GM18909 (cell line): ENCODE measurements around the gene HDAC4.
A peak's percentile ranks its signal among the peaks of the same experiment; 100 is the strongest.

Experiments used
- ATAC-seq: cut with Tn5 transposase; IDR thresholded peaks from one replicate; pipeline ENCODE4 v1.9.1; 2021; ENCODE audit warnings: mild to moderate bottlenecking; ENCODE audit not compliant: unreplicated experiment, poor library complexity

HDAC4 gene

DNA sequence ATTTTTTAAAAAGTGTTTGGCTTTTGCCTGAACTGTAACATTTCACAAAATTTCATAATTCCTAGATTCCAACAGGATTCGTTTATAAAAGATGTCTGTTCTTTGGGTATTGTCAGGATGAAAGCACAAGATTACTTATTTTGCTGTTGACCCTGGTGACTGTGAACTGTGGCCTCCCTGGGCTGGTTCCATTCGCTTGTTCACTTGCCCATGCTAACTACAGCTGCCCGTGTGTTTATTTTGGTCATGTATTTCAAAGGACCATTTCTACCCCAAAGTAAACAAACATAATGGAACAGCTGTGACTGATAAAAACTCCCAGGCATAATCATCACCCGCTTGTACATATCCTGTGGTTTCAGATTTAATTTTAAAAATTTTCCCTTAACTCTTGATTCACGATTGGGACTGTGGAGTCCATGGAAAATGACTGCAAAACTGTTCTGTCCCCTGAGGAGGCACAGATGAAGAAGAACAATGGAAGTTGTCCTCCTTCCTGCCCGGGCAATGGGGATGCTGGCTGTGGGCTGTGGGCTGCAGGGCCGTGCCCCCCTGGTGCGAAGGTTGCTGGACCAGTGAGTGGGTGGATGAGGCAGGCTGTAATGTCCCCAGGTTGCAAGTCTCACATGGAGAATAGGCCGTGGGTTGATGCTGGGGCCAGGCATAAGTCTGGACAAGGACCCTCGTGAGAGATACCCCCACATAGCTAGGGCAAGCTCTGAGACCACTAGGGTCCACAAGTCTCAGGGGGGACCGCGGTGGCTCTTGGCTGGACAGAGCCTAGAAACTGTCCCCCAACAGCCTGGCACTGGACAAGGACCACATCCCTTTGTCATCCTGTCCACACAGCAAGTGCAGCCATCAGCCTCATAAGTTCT is 28.9 kb upstream of the HDAC4 start:
- ATAC-seq, result no peak

DNA sequence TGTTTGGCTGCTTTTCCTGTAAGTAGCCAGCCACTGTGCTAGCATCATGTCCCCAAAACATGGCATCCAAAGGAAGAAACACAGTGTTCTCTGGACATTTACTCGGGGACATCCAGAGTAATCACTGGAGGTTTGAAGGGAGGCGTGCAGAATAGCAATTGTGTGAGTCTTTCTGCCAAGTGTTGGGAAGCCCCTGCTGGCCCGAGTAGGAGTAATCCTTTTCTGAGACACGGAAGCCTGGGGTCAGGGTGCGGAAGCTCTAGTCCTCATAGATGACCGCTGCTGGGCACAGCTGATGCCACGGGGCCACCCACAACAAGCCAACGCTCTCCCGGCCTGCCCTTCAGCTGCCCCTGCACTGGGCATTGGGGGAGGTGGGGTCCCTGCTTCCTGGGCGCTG is 24.8 kb upstream of the HDAC4 start:
- ATAC-seq, result no peak

DNA sequence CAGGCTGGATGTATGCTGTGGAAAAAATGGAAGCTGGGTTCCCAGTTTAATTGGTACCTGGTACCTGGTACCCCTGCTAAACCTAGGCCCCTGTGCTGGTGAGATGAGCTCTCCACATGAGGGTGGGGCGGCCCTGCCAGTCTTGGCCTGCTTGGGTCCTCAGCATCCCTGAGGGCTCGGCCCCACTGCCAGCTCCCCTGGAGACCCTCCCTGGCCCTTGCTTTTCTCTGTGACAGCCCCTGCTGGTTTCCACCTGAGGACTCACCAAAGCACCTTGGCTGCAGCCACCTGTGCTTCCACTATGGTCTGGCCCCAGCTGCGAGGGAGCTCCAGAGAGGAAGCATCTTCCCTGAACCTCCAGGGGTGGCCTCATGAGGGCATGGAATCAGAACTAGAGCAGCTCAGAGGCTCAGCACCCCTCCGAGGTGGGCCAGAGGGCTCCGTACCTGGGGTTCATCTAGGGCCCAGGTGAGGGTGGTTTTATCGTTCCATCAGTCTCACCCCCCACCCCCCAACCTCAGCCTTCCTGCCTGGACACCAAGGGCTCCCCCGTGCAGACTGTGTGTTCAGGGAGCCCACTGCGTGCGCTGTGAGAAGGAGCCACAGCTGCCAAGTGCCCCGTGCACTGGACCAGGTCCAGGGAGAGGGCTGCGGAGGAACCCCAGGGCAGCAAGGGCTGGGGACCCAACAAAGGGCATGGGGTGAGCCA is 23.7 kb upstream of the HDAC4 start:
- no peak for ATAC-seq

DNA sequence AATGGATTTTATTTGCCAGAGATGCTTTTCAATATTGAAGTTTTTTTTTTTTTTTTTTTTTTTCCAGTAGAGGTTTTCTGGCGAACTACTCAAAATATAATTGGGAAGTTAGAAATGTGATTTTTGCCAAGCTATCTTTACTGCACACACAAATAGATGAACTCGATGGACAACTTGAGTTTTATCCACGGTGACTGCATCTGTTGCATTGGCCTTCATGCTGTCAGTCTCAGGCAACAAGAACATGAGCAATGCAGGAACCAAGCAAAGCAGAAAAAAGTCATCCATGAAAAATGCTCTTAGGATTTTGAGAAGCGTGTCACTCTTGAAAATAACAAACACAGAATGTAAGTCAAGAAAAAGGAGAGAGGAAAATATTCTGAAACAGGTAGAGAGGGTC is 22.7 kb upstream of the HDAC4 start:
- no peak for ATAC-seq

DNA sequence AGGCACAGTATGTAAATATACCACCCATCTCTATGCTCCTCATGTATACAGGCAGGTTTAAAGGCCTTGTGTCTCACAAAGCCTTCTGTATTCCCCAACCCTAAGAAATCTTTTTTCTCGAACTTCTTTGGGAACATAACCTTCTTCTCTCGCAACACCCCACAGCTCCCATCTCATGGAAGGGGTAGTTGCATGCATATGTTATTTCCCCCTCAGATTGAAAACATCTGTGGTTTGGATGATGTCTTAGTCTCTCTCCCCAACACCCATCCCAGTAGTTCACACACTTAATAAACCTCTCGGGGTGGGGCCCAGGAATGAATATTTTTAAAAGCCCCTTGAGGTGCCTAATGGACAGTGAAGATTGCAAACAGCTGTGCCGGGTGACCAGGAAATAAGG is 21.0 kb upstream of the HDAC4 start:
- no peak for ATAC-seq

DNA sequence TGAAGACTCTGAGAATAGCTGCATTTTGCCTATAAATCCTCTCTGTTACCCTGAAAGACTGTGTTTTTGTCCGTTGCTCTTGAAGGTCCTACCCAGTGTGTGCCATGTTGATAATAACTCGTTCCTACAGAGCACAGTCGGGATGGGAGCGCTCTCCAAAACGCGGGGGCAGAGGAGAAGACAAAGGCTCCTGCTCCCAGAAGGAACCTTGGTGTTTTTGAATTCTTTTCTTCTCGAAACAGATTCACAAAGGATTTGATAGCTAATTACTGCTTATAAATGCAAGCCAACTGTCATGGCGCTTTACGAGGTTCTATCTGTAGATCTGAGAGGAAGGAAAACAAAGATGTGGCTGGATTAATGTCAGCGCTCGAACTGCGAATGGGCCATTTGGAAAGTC is 19.3 kb upstream of the HDAC4 start:
- no peak for ATAC-seq

DNA sequence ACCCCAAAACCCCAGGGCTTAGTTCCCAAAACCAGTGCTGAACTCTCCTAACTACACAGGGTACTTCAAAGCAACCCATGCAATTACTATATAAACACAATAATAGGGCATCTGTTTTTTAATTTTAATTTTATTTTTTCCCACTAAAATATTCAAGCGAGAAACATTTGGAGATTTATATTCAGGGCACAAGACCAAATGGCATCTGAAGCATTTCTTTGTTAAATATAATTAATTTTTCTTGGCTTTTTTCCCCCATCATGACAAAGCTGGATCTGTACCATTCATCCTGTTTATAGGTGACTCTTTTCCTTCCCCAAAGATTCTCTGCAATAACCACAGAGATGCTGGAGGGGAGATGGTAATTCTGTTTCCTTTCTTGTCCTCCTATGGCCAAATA is 18.1 kb upstream of the HDAC4 start:
- ATAC-seq, result no peak

- ATAC-seq, result no peak
These were observed 12.2 kb upstream of the HDAC4 start for GRCh38 chr2:239412905-239413603.

DNA sequence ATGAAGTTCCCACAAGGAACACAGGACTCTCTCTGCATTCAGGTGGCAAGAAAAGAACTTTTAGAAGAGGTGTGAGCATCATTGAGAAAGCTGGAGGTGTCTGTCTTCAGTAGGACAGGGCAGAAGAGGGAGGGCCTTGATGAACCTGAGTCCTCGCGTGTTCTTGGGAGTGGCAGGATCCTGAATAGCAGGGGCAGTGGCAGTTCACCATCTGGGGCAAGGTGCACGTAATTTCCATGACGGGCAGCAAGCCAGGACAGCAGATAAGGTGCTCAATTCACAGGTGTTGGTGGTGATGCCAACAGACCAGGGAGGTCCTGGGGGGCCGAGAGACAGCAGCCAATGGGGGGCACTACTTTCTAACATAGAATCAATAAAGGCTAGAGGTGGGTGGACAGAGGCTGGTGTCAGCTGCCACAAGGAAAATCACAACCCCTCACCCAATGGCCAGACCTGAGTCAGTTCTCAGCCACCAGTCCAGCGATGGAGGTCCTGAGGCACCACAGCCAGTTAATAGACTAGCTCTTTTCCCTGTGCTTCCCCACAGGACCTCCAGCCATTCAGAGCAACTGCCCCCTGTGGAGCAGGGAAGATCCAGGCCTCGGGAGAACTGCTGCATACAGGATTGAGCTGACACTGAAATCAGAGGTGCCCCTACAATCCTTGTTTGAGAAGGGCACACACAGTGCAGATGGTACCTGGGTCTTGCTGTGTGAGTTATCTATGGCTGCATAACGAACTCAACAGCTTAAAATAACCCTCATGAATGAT is 10.9 kb upstream of the HDAC4 start:
- ATAC-seq, result no peak

DNA sequence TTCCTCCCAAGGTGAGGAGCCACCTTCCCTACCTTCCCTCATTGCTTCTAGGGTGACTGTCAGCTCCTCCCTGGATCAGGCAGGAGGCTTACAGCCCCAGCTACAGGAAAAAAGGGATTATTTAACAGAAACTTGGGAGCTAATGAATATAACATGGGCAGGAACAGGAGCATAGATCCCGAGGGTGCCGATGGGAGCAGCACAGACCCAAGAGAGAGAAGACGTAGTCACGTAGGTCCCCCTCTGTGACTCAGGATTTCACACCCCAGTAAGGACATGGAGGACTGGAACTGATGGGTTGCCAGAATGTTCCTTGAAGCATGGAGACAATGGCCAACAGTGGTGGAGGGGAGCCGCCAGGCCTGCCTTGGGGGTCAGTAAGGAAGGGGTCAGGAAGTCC is 10.3 kb upstream of the HDAC4 start:
- ATAC-seq, result no peak

DNA sequence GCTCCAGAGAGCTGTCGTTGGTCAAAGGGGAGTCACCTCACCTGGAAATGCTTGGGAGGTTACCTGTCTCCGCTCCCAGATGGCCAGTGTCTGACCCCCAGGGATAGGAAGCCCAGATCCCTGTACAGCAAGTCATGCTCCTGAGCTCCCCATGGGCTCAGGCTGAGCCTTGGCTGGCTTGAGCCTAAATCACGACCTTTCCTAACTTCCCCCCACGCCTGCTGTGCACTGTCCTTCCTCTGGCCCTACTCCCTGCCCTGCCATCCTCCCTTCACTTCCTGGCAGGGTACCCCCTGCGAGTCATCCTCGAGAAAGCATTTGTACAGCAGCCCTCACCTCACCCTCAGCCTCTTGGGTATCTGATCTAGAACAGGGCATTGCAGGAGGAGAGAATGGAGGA is 9.2 kb upstream of the HDAC4 start:
- ATAC-seq, result no peak

DNA sequence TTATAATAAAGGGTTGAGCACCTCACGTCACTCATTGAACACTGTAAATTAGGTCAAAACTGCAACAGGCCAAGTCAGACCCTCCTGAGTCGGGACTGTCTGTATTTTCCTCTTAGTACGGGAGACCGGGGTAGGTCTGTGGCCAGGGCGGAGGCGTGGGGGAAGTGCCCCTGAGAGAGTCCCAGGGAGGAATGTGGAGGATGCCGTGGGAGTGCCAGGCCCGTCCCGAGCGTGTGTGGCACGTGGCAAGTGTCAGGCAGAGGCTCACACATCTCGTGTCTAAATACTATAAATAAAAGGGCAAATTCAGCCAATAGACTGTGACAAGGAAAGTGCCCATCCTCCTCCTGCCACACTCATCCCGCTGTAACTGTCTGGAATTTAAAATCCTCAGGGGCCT is 6.3 kb upstream of the HDAC4 start:
- ATAC-seq, result no peak

GRCh38 chr2:239406316-239406995 is 5.6 kb upstream of the HDAC4 start:
- ATAC-seq, result no peak

- ATAC-seq, result no peak
These were observed 4.3 kb upstream of the HDAC4 start for GRCh38 chr2:239405071-239405470.

- ATAC-seq, result no peak
These were observed 1.8 kb upstream of the HDAC4 start for GRCh38 chr2:239402666-239403065.

GRCh38 chr2:239401881-239402233 is 1.0 kb upstream of the HDAC4 start:
- peak; percentile 2 for ATAC-seq

DNA sequence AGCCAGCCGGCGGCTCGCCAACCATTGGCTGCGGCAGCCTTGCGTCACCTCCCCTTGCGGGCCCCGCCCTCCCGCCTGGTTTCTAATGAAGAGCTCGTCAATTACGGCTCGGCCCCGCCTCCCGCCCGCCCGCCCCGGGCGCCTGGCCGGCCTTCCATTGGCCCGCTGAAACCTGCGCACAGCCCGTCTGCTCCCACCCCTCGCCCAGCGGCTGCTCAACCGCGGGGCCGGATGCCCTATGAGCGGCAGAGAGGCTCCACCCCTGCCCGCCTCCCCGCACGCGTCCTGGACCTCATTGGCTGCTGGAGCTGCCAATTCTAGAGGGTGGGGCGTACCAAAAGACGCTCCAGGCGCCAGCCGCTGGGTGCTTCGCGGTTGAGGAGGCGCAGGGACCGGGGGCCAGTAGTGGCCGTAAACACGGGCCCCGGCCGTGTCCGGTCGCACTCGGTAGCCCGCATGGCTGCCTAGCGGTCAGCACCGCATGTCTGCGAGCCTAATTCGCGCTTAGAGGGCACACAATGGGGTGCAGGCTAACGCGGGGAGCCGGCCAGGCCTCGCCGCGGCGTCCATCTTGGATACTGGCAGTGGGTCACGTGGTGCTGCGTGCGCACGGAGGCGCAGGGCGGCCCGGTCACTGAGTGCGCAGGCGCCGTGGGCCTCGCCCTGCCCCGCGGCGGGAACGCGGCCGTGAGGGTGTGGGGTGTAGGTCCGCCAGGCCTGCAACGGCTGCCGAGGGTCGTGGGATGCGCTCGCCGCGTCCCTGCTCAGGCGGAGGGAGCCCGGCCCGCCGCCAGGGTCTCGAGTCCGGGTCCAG is 454 bp upstream of the HDAC4 start:
- peak; percentile 92 for ATAC-seq

- no peak for ATAC-seq
These were observed 762 bp downstream of the HDAC4 start for GRCh38 chr2:239399921-239400595.
